Peyer's patch (tissue), 4 donors: ENCODE results near the gene ZYG11B.

Experiments
- CTCF ChIP-seq, 6 experiments: fragments of 450-650 bp in 4 of 6; fragments of 200-600 bp in 2 of 6; sonication (generic) in 1 of 6; IDR thresholded peaks; one replicate each; pipeline ENCODE4 v1.5.1; 2017 to 2019; ENCODE audit warnings: antibody characterized with exemption in 6 of 6, mild to moderate bottlenecking in 3 of 6, moderate library complexity in 1 of 6
- POLR2A ChIP-seq, 2 donors: fragments of 450-650 bp; IDR thresholded peaks; one replicate each; pipeline ENCODE4 v1.5.1; 2017; ENCODE audit warnings: antibody characterized with exemption in 2 of 2, mild to moderate bottlenecking in 2 of 2, moderate library complexity in 2 of 2

- peak; percentile 27 to 49 for TF ChIP-seq POLR2A (IDR thresholded peaks at IDR 0.05)
- peak in 1 of 6 experiments; percentile 3 for TF ChIP-seq CTCF (IDR thresholded peaks at IDR 0.05)
Observed at GRCh38 chr1:52702886-52703787, 23.1 kb upstream of the ZYG11B start.
